IMR-90 (cell line): Measurements from ENCODE around the gene PRSS53. TPM values are rescaled to one million over a fixed set of nuclear protein-coding genes. Genes with fewer than 3 reads are reported as not detected.

Experiments
- ATAC-seq: fragments of 200-7000 bp; cut with Tn5 transposase; 2 replicates; pipeline ENCODE4 v1.9.1; 2020; ENCODE audit warnings: low read depth, mild to moderate bottlenecking, moderate library complexity
- BruUV-seq: library from RNA; stranded (reverse); fragments of 400-500 nt; replicated peaks from 2 replicates; lab custom pipeline; 2021; lab: Mats Ljungman, UMichigan
- CTCF ChIA-PET: fragments of 300-600 bp; formaldehyde crosslinking; extraction: SDS; loops from one replicate; lab custom pipeline; 2021; ENCODE audit warnings: antibody characterized with exemption; lab: Yijun Ruan, JAX
- POLR2A ChIA-PET: fragments of 300-600 bp; sonication (Branson Sonifier 250); formaldehyde crosslinking; loops from one replicate; lab custom pipeline; 2022; ENCODE audit warnings: antibody characterized with exemption; ENCODE audit not compliant: unreplicated experiment; lab: Charles Lee
- DNase-seq: peaks from one replicate; pipeline ENCODE4 v3.0.0; 2013
- H2AFZ ChIP-seq: replicated peaks from 2 replicates; pipeline ENCODE3; 2013; ENCODE audit warnings: low read length, mild to moderate bottlenecking; ENCODE audit not compliant: poor library complexity
- H2AK5ac ChIP-seq: 2 replicates; pipeline ENCODE4 v1.6.1; 2013; ENCODE audit warnings: low read depth, low read length, inconsistent platforms
- H2AK9ac ChIP-seq: replicated peaks from 2 replicates; pipeline ENCODE3; 2013; ENCODE audit warnings: mild to moderate bottlenecking, low read depth, low read length, moderate library complexity; ENCODE audit not compliant: poor library complexity
- H2BK120ac ChIP-seq: 2 replicates; pipeline ENCODE4 v1.6.1; 2013; ENCODE audit warnings: low read depth, low read length, inconsistent platforms
- H2BK15ac ChIP-seq: 3 replicates; pipeline ENCODE4 v1.6.1; 2013; ENCODE audit warnings: low read depth, low read length, inconsistent platforms
- H2BK20ac ChIP-seq: 2 replicates; pipeline ENCODE4 v1.6.1; 2013; ENCODE audit warnings: low read depth, mild to moderate bottlenecking, inconsistent platforms, low read length, moderate library complexity
- H2BK5ac ChIP-seq: 2 replicates; pipeline ENCODE4 v1.6.1; 2013; ENCODE audit warnings: mild to moderate bottlenecking, low read depth, low read length, inconsistent platforms; ENCODE audit not compliant: poor library complexity, severe bottlenecking
- H3K14ac ChIP-seq: replicated peaks from 2 replicates; pipeline ENCODE4 v1.6.1; 2013; ENCODE audit warnings: low read depth, low read length, inconsistent platforms
- H3K18ac ChIP-seq: 2 replicates; pipeline ENCODE4 v1.6.1; 2013; ENCODE audit warnings: low read depth, low read length, control low read depth
- H3K23ac ChIP-seq: 2 replicates; pipeline ENCODE4 v1.6.1; 2013; ENCODE audit warnings: low read depth, low read length, inconsistent platforms
- H3K27ac ChIP-seq: 2 replicates; pipeline ENCODE4 v1.5.1; 2013; ENCODE audit warnings: mild to moderate bottlenecking, control low read depth, low read length; ENCODE audit not compliant: insufficient read depth
- H3K27me3 ChIP-seq: 2 replicates; pipeline ENCODE4 v1.6.1; 2013; ENCODE audit warnings: low read length; ENCODE audit not compliant: control insufficient read depth, insufficient read depth
- H3K36me3 ChIP-seq: 2 replicates; pipeline ENCODE4 v1.6.1; 2013; ENCODE audit warnings: low read length, mixed read lengths; ENCODE audit not compliant: control insufficient read depth, insufficient read depth
- H3K4ac ChIP-seq: 2 replicates; pipeline ENCODE4 v1.6.1; 2013; ENCODE audit warnings: low read depth, low read length, inconsistent platforms
- H3K4me1 ChIP-seq: 2 replicates; pipeline ENCODE4 v1.6.1; 2013; ENCODE audit warnings: low read length, mixed read lengths; ENCODE audit not compliant: control insufficient read depth, insufficient read depth
- H3K4me2 ChIP-seq: 2 replicates; pipeline ENCODE4 v1.6.1; 2013; ENCODE audit warnings: low read depth, mild to moderate bottlenecking, control low read depth, low read length, moderate library complexity
- H3K4me3 ChIP-seq: 2 replicates; pipeline ENCODE4 v1.5.1; 2013; ENCODE audit warnings: low read depth, mild to moderate bottlenecking, control low read depth, low read length, moderate library complexity; ENCODE audit not compliant: insufficient read depth
- H3K56ac ChIP-seq: 2 replicates; pipeline ENCODE4 v1.6.1; 2013; ENCODE audit warnings: low read length, inconsistent platforms; ENCODE audit not compliant: insufficient read depth; ENCODE audit errors: extremely low read depth
- H3K79me1 ChIP-seq, 2 experiments: 2 replicates each; pipeline ENCODE4 v1.6.1; 2013; ENCODE audit warnings: low read length in 2 of 2, inconsistent platforms in 1 of 2, low read depth in 1 of 2
- H3K9ac ChIP-seq: 2 replicates; pipeline ENCODE4 v1.6.1; 2013; ENCODE audit warnings: low read depth, low read length, control low read depth
- H3K9me1 ChIP-seq: 2 replicates; pipeline ENCODE4 v1.6.1; 2013; ENCODE audit warnings: low read length, inconsistent platforms; ENCODE audit not compliant: insufficient read depth
- H3K9me3 ChIP-seq: 2 replicates; pipeline ENCODE4 v1.6.1; 2013; ENCODE audit warnings: low read length; ENCODE audit not compliant: control insufficient read depth, insufficient read depth
- H4K20me1 ChIP-seq: 2 replicates; pipeline ENCODE4 v1.6.1; 2013; ENCODE audit warnings: low read length, inconsistent platforms; ENCODE audit not compliant: insufficient read depth
- H4K5ac ChIP-seq: 2 replicates; pipeline ENCODE4 v1.6.1; 2013; ENCODE audit warnings: mild to moderate bottlenecking, low read depth, low read length, control low read depth
- H4K8ac ChIP-seq, 2 experiments: 2 replicates each; pipeline ENCODE4 v1.6.1; 2013; ENCODE audit warnings: low read depth in 2 of 2, low read length in 2 of 2, control low read depth in 1 of 2, inconsistent platforms in 1 of 2
- H4K91ac ChIP-seq: 2 replicates; pipeline ENCODE4 v1.6.1; 2013; ENCODE audit warnings: low read depth, low read length, inconsistent platforms; ENCODE audit not compliant: insufficient read depth
- CEBPB ChIP-seq: IDR thresholded peaks from 2 replicates; pipeline ENCODE4 v1.6.1; 2012; ENCODE audit warnings: low read depth, low read length, improper control_type of control experiment
- FOS ChIP-seq: fragments of 150-350 bp; IDR thresholded peaks from 2 replicates; pipeline ENCODE4 v1.6.1; 2016; ENCODE audit warnings: low read depth, low read length
- MAFK ChIP-seq: IDR thresholded peaks from 2 replicates; pipeline ENCODE4 v1.6.1; 2012; ENCODE audit warnings: low read depth, low read length, improper control_type of control experiment
- MAZ ChIP-seq: IDR thresholded peaks from 2 replicates; pipeline ENCODE4 v1.6.1; 2012; ENCODE audit warnings: low read depth, mild to moderate bottlenecking, low read length, improper control_type of control experiment, moderate library complexity, borderline replicate concordance
- MXI1 ChIP-seq: IDR thresholded peaks from 2 replicates; pipeline ENCODE4 v1.6.1; 2012; ENCODE audit warnings: low read depth, mild to moderate bottlenecking, low read length, moderate library complexity, borderline replicate concordance
- NFE2L2 ChIP-seq: fragments of 150-350 bp; IDR thresholded peaks from 2 replicates; pipeline ENCODE4 v1.6.1; 2016; ENCODE audit warnings: low read depth, mild to moderate bottlenecking, low read length
- POLR2A ChIP-seq: IDR thresholded peaks from 2 replicates; pipeline ENCODE4 v1.6.1; 2012; ENCODE audit warnings: mild to moderate bottlenecking, low read depth, low read length
- RAD21 ChIP-seq: IDR thresholded peaks from 2 replicates; pipeline ENCODE4 v1.6.1; 2012; ENCODE audit warnings: low read length, improper control_type of control experiment
- RCOR1 ChIP-seq: IDR thresholded peaks from 2 replicates; pipeline ENCODE4 v1.6.1; 2012; ENCODE audit warnings: mild to moderate bottlenecking, low read length, improper control_type of control experiment; ENCODE audit not compliant: insufficient replicate concordance
- RFX5 ChIP-seq: IDR thresholded peaks from 2 replicates; pipeline ENCODE4 v1.8.0; 2012; ENCODE audit warnings: low read depth, mild to moderate bottlenecking, low read length, moderate library complexity
- SMC3 ChIP-seq: fragments of 150-350 bp; IDR thresholded peaks from 2 replicates; pipeline ENCODE4 v1.6.1; 2016; ENCODE audit warnings: low read depth, mild to moderate bottlenecking, antibody characterized with exemption, low read length, moderate library complexity
- WGBS, 2 experiments: methylation state at CpG; one replicate each; pipeline versions ENCODE4 v1.1.5 to v1.1.7; 2013; ENCODE audit warnings: missing lambda C conversion rate in 2 of 2; ENCODE audit not compliant: insufficient read length in 1 of 2; ENCODE audit errors: extremely low coverage in 2 of 2; 5-methylcytosine and 5-hydroxymethylcytosine counted together
- dilution Hi-C: fragments of 300-500 bp; cut with HindIII; formaldehyde crosslinking; loops from one replicate; pipeline ENCODE4 v1.14.3; 2018; ENCODE audit warnings: low sequenced_read_pairs; ENCODE audit not compliant: unreplicated experiment
- in situ Hi-C: fragments of 300-500 bp; cut with MboI; formaldehyde crosslinking; loops from 3 replicates; pipeline ENCODE4 v1.14.3; 2019; ENCODE audit warnings: low sequenced_read_pairs, inconsistent platforms, mixed read lengths
- intact Hi-C: fragments of 100-400 bp; cut with micrococcal nuclease; formaldehyde crosslinking; loops from 2 replicates; pipeline ENCODE4 v1.10.0; 2022
- polyA plus RNA-seq, 3 experiments: library from polyadenylated mRNA; depleted of rRNA; stranded (reverse); fragments of >200 nt; gene quantifications; 2 replicates each; pipeline ENCODE4 v1.2.3, GENCODE V29; 2012; ENCODE audit warnings: low replicate concordance in 1 of 3
- total RNA-seq: library from RNA; depleted of rRNA; stranded (reverse); fragments of >200 nt; gene quantifications from 2 replicates; pipeline ENCODE4 v1.2.3, GENCODE V29; 2012
- TF ChIP-seq, protein P1 (sequence below): fragments of 150-350 bp; IDR thresholded peaks from 2 replicates; pipeline ENCODE4 v1.6.1; 2016; ENCODE audit warnings: low read depth, mild to moderate bottlenecking, low read length, moderate library complexity, borderline replicate concordance
- TF ChIP-seq, protein P2 (sequence below): fragments of 150-350 bp; IDR thresholded peaks from 2 replicates; pipeline ENCODE4 v1.6.1; 2017; ENCODE audit warnings: mild to moderate bottlenecking, antibody characterized with exemption, low read length, low read depth
- TF ChIP-seq, protein P3 (sequence below): conservative IDR thresholded peaks from 2 replicates; pipeline ENCODE4 v1.5.1; 2012; ENCODE audit warnings: mild to moderate bottlenecking, low read depth, low read length, improper control_type of control experiment

The PRSS53 gene
- total and polyA plus RNA-seq, 2 of the 4 experiments (the other 2 are of a cell fraction), result 0.72 to 5.9 TPM

DNA sequence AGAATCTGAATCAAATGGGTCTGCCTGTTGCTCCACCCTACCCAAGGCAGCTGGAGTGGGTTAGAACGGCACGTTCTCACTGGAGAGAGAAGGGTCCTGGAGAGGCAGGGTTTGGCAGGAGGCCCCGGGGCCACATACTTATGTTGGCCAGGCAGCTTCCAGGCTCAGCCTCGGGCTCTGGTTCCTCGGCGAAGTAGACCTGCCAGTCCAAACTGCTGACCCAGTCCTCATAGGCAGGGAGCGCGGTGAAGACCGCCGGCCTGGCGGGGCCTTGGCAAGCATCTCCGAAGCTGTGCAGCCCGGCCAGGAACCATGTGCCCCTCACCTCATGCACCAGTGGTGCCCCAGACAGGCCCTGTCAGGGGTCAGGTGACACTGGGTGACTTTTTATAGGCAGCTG, 4.8 kb downstream of the PRSS53 start:
- no peak overlapping the region for H2AFZ ChIP-seq
- ChIA-PET CTCF (no interaction called here), POLR2A (interaction anchor here (0.6 kb wide), 1 partner anchor 90 kb away, joined by 4 read pairs; no protein-coding TSS in a partner anchor)
- H4K8ac ChIP-seq, result no peak overlapping the region
- no peak overlapping the region for H4K91ac ChIP-seq
- peaks cover 21% of the 10 kb centered on the region for H4K20me1 ChIP-seq
- H3K27me3 ChIP-seq, result no peaks in the 10 kb centered on the region
- no peaks in the 10 kb centered on the region for H3K4me1 ChIP-seq
- H3K9me3 ChIP-seq, result no peaks in the 10 kb centered on the region
- H3K4me2 ChIP-seq, result no peak overlapping the region
- no peak overlapping the region for H3K4me3 ChIP-seq
- no peak for ATAC-seq
- H4K5ac ChIP-seq, result no peak overlapping the region
- H3K79me1 ChIP-seq, result peaks cover 14 to 49% of the 10 kb centered on the region in 2 experiments
- dilution Hi-C loops, result no loop called here
- H2BK15ac ChIP-seq, result no peak overlapping the region
- H2BK120ac ChIP-seq, result no peak overlapping the region
- no peak overlapping the region for H3K27ac ChIP-seq
- H3K23ac ChIP-seq, result no peak overlapping the region
- H3K36me3 ChIP-seq, result peaks cover 70% of the 10 kb centered on the region
- H2BK20ac ChIP-seq, result no peak overlapping the region
- H3K14ac ChIP-seq, result no peak overlapping the region
- no peak overlapping the region for H3K18ac ChIP-seq
- peaks cover 3% of the 10 kb centered on the region; the same call in 1 of the 2 replicates for H3K9me1 ChIP-seq
- in situ Hi-C loops, result loop anchor here (10.0 kb wide), 1 partner anchor 99 kb away; the partner anchor contains the start of gene HSD3B7
- WGBS, 2 experiments, result 100% methylated on average over 1 of the region's 13 CpGs; no CpG with 5 or more reads in 1 of the 2 experiments
- DNase-seq, result no peak
- H3K56ac ChIP-seq, result no peak overlapping the region
- H3K4ac ChIP-seq, result no peak overlapping the region
- no peak overlapping the region for H2AK9ac ChIP-seq
- intact Hi-C loops, result no loop called here
- no peak overlapping the region for H2AK5ac ChIP-seq
- TF ChIP-seq MXI1, result no peak
- TF ChIP-seq, protein P1, sequence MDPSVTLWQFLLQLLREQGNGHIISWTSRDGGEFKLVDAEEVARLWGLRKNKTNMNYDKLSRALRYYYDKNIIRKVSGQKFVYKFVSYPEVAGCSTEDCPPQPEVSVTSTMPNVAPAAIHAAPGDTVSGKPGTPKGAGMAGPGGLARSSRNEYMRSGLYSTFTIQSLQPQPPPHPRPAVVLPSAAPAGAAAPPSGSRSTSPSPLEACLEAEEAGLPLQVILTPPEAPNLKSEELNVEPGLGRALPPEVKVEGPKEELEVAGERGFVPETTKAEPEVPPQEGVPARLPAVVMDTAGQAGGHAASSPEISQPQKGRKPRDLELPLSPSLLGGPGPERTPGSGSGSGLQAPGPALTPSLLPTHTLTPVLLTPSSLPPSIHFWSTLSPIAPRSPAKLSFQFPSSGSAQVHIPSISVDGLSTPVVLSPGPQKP, result no peak
- TF ChIP-seq FOS, result no peak
- TF ChIP-seq, protein P2, sequence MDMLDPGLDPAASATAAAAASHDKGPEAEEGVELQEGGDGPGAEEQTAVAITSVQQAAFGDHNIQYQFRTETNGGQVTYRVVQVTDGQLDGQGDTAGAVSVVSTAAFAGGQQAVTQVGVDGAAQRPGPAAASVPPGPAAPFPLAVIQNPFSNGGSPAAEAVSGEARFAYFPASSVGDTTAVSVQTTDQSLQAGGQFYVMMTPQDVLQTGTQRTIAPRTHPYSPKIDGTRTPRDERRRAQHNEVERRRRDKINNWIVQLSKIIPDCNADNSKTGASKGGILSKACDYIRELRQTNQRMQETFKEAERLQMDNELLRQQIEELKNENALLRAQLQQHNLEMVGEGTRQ, result no peak
- TF ChIP-seq, protein P3, sequence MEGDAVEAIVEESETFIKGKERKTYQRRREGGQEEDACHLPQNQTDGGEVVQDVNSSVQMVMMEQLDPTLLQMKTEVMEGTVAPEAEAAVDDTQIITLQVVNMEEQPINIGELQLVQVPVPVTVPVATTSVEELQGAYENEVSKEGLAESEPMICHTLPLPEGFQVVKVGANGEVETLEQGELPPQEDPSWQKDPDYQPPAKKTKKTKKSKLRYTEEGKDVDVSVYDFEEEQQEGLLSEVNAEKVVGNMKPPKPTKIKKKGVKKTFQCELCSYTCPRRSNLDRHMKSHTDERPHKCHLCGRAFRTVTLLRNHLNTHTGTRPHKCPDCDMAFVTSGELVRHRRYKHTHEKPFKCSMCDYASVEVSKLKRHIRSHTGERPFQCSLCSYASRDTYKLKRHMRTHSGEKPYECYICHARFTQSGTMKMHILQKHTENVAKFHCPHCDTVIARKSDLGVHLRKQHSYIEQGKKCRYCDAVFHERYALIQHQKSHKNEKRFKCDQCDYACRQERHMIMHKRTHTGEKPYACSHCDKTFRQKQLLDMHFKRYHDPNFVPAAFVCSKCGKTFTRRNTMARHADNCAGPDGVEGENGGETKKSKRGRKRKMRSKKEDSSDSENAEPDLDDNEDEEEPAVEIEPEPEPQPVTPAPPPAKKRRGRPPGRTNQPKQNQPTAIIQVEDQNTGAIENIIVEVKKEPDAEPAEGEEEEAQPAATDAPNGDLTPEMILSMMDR, result no peak
- TF ChIP-seq RFX5, result no peak
- TF ChIP-seq RAD21, result no peak
- TF ChIP-seq POLR2A, result no peak
- no peak for TF ChIP-seq NFE2L2
- no peak for TF ChIP-seq SMC3
- no peak for TF ChIP-seq RCOR1
- no peak for TF ChIP-seq MAFK
- TF ChIP-seq CEBPB, result no peak
- TF ChIP-seq MAZ, result no peak
- BruUV-seq, result no TSS peak
- H2BK5ac ChIP-seq, result no peak overlapping the region
- no peak overlapping the region for H3K9ac ChIP-seq
